HG02943 (cell line): ENCODE results near the gene OPCML.

Source experiments
- ATAC-seq: cut with Tn5 transposase; IDR thresholded peaks from one replicate; pipeline ENCODE4 v1.9.1; 2021; ENCODE audit warnings: mild to moderate bottlenecking, low read depth, moderate library complexity; ENCODE audit not compliant: unreplicated experiment

The OPCML gene

GRCh38 chr11:132876239-132876638, 656.1 kb downstream of the OPCML start:
- ATAC-seq = no peak

GRCh38 chr11:132874638-132875037, 657.7 kb downstream of the OPCML start:
- ATAC-seq = no peak

GRCh38 chr11:132873841-132874240, 658.5 kb downstream of the OPCML start:
- ATAC-seq = no peak

- ATAC-seq = no peak
Measured at GRCh38 chr11:132872211-132872610, 660.1 kb downstream of the OPCML start.

GRCh38 chr11:132866783-132867545, 665.3 kb downstream of the OPCML start:
- no peak for ATAC-seq

- no peak for ATAC-seq
Measured at GRCh38 chr11:132865623-132866022, 666.7 kb downstream of the OPCML start.

- no peak for ATAC-seq
Measured at GRCh38 chr11:132864811-132865576, 667.3 kb downstream of the OPCML start.

GRCh38 chr11:132862933-132863332, 669.4 kb downstream of the OPCML start:
- no peak for ATAC-seq

GRCh38 chr11:132862137-132862536, 670.2 kb downstream of the OPCML start:
- ATAC-seq = no peak

GRCh38 chr11:132859306-132859705, 673.0 kb downstream of the OPCML start:
- no peak for ATAC-seq

- no peak for ATAC-seq
Measured at GRCh38 chr11:132858223-132858622, 674.1 kb downstream of the OPCML start.

- ATAC-seq = no peak
Measured at GRCh38 chr11:132856032-132856431, 676.3 kb downstream of the OPCML start.

- ATAC-seq = no peak
Measured at GRCh38 chr11:132855516-132855915, 676.8 kb downstream of the OPCML start.

GRCh38 chr11:132853886-132854285, 678.4 kb downstream of the OPCML start:
- ATAC-seq = no peak

- no peak for ATAC-seq
Measured at GRCh38 chr11:132852361-132852760, 679.9 kb downstream of the OPCML start.

- ATAC-seq = no peak
Measured at GRCh38 chr11:132851247-132851646, 681.1 kb downstream of the OPCML start.

GRCh38 chr11:132850266-132850665, 682.0 kb downstream of the OPCML start:
- ATAC-seq = no peak

- ATAC-seq = no peak
Measured at GRCh38 chr11:132848336-132848735, 684.0 kb downstream of the OPCML start.

- no peak for ATAC-seq
Measured at GRCh38 chr11:132846075-132846474, 686.2 kb downstream of the OPCML start.

- ATAC-seq = no peak
Measured at GRCh38 chr11:132844956-132845696, 687.2 kb downstream of the OPCML start.

- ATAC-seq = no peak
Measured at GRCh38 chr11:132840660-132841059, 691.6 kb downstream of the OPCML start.
